Ovary (tissue), 9 donors: ENCODE data around the gene MAPT. TPM values are rescaled to one million over a fixed set of nuclear protein-coding genes. Genes with fewer than 3 reads are reported as not detected.

Source experiments
- DNase-seq, 5 donors: peaks; one replicate each; pipeline ENCODE4 v3.0.0-alpha.2; 2019 to 2020
- H3K27ac ChIP-seq, 2 donors: fragments of 200-600 bp; one replicate each; pipeline versions ENCODE4 v1.5.1 to v1.8.0; 2019 to 2022
- H3K27me3 ChIP-seq: fragments of 200-600 bp; one replicate; pipeline ENCODE4 v1.8.0; 2022
- H3K36me3 ChIP-seq: fragments of 200-600 bp; sonication (generic); one replicate; pipeline ENCODE4 v1.5.1; 2019
- H3K4me1 ChIP-seq: one replicate; pipeline ENCODE4 v1.8.1; 2013; ENCODE audit warnings: mild to moderate bottlenecking, moderate library complexity; ENCODE audit not compliant: insufficient read depth
- H3K4me3 ChIP-seq: fragments of 200-600 bp; sonication (generic); one replicate; pipeline ENCODE4 v1.5.1; 2017
- H3K9me3 ChIP-seq, 2 donors: fragments of 200-600 bp in 1 of 2; sonication (generic) in 1 of 2; one replicate each; pipeline versions ENCODE4 v1.5.1 to v1.8.1; 2013 to 2019; ENCODE audit warnings: mild to moderate bottlenecking in 1 of 2, moderate library complexity in 1 of 2
- EP300 ChIP-seq: sonication (generic); formaldehyde crosslinking; IDR thresholded peaks from one replicate; pipeline ENCODE4 v1.6.1; 2017; ENCODE audit warnings: antibody characterized with exemption
- POLR2A ChIP-seq: fragments of 450-650 bp; IDR thresholded peaks from one replicate; pipeline ENCODE4 v1.6.1; 2017; ENCODE audit warnings: antibody characterized with exemption, mild to moderate bottlenecking, moderate library complexity
- WGBS, 3 donors: extraction: QIAGEN DNeasy Blood & Tissue Kit in 1 of 3; methylation state at CpG; one replicate each; pipeline versions ENCODE4 v1.1.5 to v1.1.7; 2013 to 2017; 5-methylcytosine and 5-hydroxymethylcytosine counted together
- intact Hi-C, 4 donors: fragments of 100-400 bp; cut with DNase I; formaldehyde crosslinking; loops; one replicate each; pipeline versions ENCODE4 v1.11.0 to v1.15.1; 2022 to 2023
- polyA plus RNA-seq, 2 donors: library from polyadenylated mRNA; stranded (reverse); fragments of 200-250 nt in 1 of 2; fragments of 350-450 nt in 1 of 2; fragmentation: Illumina TruSeq in 1 of 2; extraction: RNeasy Lipid Tissue Mini Kit (QIAGEN cat#74804) in 1 of 2; gene quantifications; one replicate each; pipeline ENCODE4 v1.2.3, GENCODE V29; 2013 to 2014
- total RNA-seq, 7 donors: library from RNA; depleted of rRNA in 2 of 7; stranded (reverse); fragments of >200 nt in 2 of 7; fragmentation: NEBNext Ultra II Directional in 3 of 7; extraction: Animal tissue kit (Norgen Biotek cat#: 25700) in 3 of 7; gene quantifications; one replicate each; pipeline versions ENCODE4 v1.1.0 to v1.2.4, GENCODE V29; 2016 to 2023
- TF ChIP-seq, protein P1 (sequence below), 3 donors: fragments of 450-650 bp in 2 of 3; fragments of 200-600 bp in 1 of 3; IDR thresholded peaks; one replicate each; pipeline versions ENCODE4 v1.5.1 to v1.8.0; 2016 to 2022; ENCODE audit warnings: antibody characterized with exemption in 3 of 3, mild to moderate bottlenecking in 1 of 3
- donor health status: DM: no; HTN: no; CAD: no; lungs with moderate emphysema.
- donor health status: DM: no; HTN: no; CAD: no.
- donor health status: Bipolar disorder and iron deficiency.
- donor health status: DM: yes; HTN: yes; CAD: no.
- donor health status: DM: no; HTN: no; CAD: no.
- donor health status: DM: yes; HTN: yes; CAD: no.

The MAPT gene
- total and polyA plus RNA-seq, 9 donors = 0.40 to 2.2 (median 1.1) TPM

DNA sequence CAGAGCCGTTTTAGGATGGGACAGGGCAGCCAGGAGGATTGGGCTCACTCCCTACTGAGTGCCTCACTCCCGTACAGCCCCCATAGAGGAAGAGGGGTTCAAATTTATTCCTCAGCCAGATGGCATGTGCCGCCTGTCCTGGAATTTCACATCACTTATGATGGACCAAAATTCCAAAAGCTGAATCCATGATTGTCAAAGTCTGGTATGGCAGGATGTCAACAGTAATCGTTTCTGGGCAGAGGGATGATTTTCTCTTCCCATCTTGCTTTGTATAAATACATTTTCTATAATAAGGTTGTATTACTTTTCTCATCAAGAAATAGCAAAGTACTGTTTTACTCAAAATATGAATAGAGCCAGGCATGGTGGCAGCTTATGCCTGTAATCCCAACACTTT lies 66.0 kb downstream of the MAPT start:
- 65 to 79% (median 79%) methylated on average over 4 of the region's 4 CpGs for WGBS, 3 donors
- no peak for DNase-seq
- Histone ChIP-seq H3K4me3 (no peak overlapping the region), H3K4me1 (no peaks in the 10 kb centered on the region), H3K9me3 (no peaks in the 10 kb centered on the region), H3K27me3 (no peaks in the 10 kb centered on the region), H3K36me3 (no peaks in the 10 kb centered on the region), H3K27ac (no peak overlapping the region)
- TF ChIP-seq POLR2A (no peak), EP300 (no peak)
- TF ChIP-seq, protein P1, sequence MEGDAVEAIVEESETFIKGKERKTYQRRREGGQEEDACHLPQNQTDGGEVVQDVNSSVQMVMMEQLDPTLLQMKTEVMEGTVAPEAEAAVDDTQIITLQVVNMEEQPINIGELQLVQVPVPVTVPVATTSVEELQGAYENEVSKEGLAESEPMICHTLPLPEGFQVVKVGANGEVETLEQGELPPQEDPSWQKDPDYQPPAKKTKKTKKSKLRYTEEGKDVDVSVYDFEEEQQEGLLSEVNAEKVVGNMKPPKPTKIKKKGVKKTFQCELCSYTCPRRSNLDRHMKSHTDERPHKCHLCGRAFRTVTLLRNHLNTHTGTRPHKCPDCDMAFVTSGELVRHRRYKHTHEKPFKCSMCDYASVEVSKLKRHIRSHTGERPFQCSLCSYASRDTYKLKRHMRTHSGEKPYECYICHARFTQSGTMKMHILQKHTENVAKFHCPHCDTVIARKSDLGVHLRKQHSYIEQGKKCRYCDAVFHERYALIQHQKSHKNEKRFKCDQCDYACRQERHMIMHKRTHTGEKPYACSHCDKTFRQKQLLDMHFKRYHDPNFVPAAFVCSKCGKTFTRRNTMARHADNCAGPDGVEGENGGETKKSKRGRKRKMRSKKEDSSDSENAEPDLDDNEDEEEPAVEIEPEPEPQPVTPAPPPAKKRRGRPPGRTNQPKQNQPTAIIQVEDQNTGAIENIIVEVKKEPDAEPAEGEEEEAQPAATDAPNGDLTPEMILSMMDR (IDR thresholded peaks at IDR 0.05) = no peak
- intact Hi-C loops = no loop called here

DNA sequence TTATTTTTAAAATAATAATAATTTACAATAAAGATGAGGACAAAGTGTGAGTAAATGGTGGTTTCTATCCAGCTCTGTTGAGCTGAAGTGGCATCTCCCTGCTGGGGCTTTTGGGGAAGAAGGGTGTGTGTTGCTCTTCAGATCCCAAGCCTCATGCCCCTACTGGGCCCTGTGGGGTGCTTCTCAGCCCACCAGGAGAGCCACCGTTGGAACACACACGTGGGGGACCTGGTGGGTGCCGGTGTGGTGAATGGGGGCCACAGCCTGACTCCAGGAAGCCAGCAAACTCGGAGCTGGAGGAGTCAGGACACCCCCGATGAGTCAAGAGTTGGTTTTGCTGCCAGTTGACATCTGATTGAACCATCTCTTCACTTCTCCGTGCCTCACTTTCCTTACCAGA lies 66.9 kb downstream of the MAPT start:
- intact Hi-C loops = no loop called here
- Histone ChIP-seq H3K36me3 (no peaks in the 10 kb centered on the region), H3K27ac (no peak overlapping the region), H3K27me3 (no peaks in the 10 kb centered on the region), H3K4me1 (no peaks in the 10 kb centered on the region), H3K9me3 (no peaks in the 10 kb centered on the region), H3K4me3 (no peak overlapping the region)
- WGBS, 3 donors = 73 to 80% (median 79%) methylated on average over 6 of the region's 6 CpGs
- TF ChIP-seq EP300 = no peak
- TF ChIP-seq, protein P1 (IDR thresholded peaks at IDR 0.05) = no peak
- DNase-seq = no peak

DNA sequence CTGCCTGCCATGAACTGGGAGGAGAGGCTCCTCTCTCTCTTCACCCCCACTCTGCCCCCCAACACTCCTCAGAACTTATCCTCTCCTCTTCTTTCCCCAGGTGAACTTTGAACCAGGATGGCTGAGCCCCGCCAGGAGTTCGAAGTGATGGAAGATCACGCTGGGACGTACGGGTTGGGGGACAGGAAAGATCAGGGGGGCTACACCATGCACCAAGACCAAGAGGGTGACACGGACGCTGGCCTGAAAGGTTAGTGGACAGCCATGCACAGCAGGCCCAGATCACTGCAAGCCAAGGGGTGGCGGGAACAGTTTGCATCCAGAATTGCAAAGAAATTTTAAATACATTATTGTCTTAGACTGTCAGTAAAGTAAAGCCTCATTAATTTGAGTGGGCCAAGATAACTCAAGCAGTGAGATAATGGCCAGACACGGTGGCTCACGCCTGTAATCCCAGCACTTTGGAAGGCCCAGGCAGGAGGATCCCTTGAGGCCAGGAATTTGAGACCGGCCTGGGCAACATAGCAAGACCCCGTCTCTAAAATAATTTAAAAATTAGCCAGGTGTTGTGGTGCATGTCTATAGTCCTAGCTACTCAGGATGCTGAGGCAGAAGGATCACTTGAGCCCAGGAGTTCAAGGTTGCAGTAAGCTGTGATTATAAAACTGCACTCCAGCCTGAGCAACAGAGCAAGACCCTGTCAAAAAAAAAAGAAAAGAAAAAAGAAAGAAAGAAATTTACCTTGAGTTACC lies 68.0 kb downstream of the MAPT start:
- TF ChIP-seq POLR2A (no peak), EP300 (no peak)
- TF ChIP-seq, protein P1 (IDR thresholded peaks at IDR 0.05) = no peak
- no peaks in the 10 kb centered on the region for H3K27me3 ChIP-seq
- H3K4me3 ChIP-seq = no peak overlapping the region
- no peaks in the 10 kb centered on the region for H3K36me3 ChIP-seq
- WGBS, 3 donors = 89 to 90% (median 90%) methylated on average over 12 of the region's 12 CpGs
- H3K9me3 ChIP-seq = no peaks in the 10 kb centered on the region
- intact Hi-C loops = no loop called here
- H3K27ac ChIP-seq = no peak overlapping the region
- no peak for DNase-seq
- H3K4me1 ChIP-seq = no peaks in the 10 kb centered on the region

DNA sequence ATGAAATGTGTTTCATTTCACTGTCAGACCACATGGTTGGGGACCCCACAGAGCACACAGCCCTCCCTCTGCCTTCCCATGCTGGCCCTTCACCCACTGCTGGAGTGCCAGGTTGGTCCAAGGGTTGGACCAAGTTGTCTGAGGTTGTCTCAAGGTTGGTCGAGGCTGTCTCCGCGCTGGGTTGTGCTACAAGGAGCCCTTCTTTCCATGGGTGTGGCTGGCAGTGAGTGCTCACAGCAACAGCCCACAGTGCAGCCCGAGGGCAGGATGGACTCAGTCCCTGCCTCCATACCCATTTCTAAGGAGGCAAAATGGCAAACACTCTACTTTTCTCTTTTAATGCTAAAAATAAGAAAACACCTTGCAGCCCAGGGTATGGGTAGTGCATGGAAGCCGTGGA lies 68.9 kb downstream of the MAPT start:
- DNase-seq = no peak
- TF ChIP-seq, protein P1 (IDR thresholded peaks at IDR 0.05) = no peak
- TF ChIP-seq EP300 = no peak
- TF ChIP-seq POLR2A = no peak
- no peaks in the 10 kb centered on the region for H3K27me3 ChIP-seq
- H3K27ac ChIP-seq = no peak overlapping the region
- H3K4me3 ChIP-seq = no peak overlapping the region
- no peaks in the 10 kb centered on the region for H3K9me3 ChIP-seq
- no peaks in the 10 kb centered on the region for H3K4me1 ChIP-seq
- H3K36me3 ChIP-seq = no peaks in the 10 kb centered on the region
- intact Hi-C loops = no loop called here
- WGBS, 3 donors = 86 to 94% (median 92%) methylated on average over 5 of the region's 5 CpGs
